Measurements from ENCODE around the gene IDUA.
"Not testable (repeated sequence)": the region's sequence is repeated elsewhere in the genome, so short reads cannot be mapped to it uniquely, and the experiment has no call there.

The IDUA gene

DNA sequence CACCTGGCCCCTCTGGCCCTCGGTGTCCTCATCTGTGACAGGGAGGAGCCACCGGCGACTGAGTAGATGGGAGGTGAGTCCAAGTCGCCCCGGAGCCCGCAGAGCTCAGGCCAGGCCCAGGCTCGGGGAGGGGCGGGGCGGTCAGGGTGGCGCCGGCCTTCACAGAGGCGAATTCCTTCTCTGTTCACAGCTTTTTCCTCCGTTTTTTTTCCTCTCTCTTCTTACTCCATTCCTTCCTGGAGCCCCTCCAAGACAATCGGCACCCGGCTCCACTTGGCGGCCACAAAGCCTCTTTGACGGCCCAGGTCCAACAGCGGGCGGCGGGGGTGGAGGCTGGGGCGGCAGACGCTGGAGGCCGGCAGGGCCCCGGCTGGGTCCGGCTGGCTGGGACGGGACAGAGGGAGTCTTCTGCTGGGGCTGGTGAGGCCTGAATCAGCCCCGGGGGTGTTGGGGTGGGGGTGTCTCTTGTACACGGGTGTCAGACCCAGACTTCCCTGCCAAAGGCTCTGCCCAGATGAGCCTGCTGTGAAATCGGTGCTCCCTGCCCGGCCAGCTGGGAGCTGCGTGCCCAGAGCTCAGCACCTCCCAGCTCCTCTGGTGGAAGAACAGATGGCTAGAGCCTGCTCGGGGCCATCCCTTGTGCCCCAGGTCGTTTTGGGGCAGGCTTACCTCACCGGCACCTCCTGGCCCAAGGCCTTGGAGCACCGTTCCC is 47.2 kb downstream of the IDUA start:
- no peak for DNase-seq

DNA sequence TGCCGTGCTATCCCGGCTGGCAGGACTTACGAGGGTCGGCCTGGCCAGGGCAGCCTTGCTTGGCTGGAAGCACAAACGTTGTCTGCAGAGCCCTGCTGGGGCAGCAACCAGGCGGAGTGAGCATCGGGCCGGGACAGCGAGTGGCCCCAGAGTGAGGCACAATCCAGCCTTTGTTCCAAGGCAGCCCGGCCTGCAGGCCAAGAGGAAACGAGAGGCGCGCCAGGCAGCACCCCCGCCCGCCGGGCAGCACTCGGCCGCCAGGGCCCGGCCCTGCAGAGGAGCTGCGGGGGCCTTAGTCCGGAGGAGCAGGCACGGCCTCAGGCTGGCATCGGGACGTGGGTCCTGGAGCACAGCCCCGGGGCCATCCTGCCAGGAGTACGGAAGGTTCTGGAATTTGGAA is 48.7 kb downstream of the IDUA start:
- DNase-seq = no peak

- no peak for DNase-seq
Observed at GRCh38 chr4:1036095-1036494, 49.3 kb downstream of the IDUA start.

- DNase-seq = no peak
Observed at GRCh38 chr4:1036976-1037810, 50.3 kb downstream of the IDUA start.

GRCh38 chr4:1038948-1039492 is 52.2 kb downstream of the IDUA start:
- no peak for DNase-seq

DNA sequence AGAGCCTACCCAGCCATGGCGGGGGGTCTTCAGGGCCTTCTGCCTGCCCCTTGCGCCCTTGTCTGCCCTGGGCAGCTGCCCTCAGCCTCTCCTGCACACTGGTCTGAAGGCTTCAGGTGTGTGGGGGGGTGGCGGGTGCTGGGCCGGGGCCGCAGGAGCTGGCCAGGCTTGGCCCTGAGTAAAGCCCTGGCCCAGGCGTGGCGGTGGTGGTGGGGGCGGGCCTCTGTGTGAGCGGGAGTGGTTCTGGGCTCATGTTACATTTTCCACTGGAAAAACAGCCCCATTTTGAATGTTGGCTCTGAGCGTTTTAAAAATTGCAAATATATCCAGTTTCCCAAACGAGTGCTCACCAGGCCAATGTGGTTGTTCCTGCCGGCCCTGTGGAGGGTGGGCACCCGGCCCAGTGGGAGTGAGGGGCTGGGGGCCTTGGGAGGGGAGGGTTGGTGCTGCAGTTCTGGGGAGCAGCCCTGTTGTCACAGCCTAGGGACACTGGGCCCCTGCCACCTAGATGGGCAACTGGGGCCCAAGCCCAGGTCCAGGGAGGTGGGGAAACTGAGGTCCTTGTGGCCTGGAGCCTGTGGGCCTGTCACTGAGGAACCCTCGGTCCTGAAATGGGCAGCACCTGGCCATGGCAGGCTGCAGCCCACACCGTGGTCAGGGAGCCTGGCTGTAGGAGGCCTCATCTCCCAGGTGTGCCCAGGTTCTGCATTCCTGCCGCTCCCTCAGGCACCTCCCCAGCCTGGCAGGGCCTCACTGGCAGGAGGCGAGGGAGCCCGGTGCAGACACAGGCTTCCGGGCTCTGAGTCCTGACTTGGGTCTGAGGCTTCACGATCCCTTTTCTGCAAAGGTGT is 52.9 kb downstream of the IDUA start:
- DNase-seq = no peak

DNA sequence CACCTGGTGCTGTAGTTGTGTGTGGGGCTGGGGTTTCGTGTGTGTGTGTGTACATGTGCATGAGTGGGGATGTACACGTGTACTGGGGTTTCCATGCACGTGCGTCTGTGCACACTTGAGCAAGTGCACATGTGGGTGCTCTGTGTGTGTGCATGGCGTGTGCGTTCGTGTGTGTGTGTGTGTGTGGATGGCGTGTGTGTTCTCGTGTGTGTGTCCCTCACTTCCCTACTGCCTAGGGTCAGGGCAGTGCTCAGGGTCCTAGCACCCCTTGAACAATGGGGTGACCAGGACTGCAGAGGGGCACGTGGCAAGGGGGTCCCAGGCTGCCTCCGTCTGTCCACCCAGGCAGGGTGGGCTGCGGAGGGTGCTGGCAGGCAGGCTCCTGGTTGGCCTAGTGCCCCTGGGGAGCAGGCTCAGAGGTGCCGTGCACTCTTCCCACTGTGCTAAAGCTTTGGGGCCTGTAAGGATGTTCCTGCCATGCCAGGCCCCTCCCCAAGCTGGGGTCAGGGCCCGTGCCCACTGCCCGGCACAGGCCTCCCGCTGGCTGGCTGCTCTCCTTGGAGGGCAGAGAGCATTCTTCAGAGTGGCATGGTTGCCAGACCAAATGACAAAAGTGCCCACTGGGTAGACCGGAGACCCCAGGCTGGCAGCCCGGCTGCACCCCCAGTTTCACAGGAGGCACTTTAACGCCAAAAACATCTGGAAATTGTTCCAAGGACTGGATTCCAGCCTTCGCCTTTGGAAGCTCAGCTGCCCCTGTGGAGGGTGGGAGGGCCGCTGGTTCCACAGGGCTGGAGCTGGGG is 53.7 kb downstream of the IDUA start:
- DNase-seq = no peak

- no peak for DNase-seq
Observed at GRCh38 chr4:1041147-1041935, 54.5 kb downstream of the IDUA start.

GRCh38 chr4:1041936-1042330 is 55.1 kb downstream of the IDUA start:
- DNase-seq = no peak

DNA sequence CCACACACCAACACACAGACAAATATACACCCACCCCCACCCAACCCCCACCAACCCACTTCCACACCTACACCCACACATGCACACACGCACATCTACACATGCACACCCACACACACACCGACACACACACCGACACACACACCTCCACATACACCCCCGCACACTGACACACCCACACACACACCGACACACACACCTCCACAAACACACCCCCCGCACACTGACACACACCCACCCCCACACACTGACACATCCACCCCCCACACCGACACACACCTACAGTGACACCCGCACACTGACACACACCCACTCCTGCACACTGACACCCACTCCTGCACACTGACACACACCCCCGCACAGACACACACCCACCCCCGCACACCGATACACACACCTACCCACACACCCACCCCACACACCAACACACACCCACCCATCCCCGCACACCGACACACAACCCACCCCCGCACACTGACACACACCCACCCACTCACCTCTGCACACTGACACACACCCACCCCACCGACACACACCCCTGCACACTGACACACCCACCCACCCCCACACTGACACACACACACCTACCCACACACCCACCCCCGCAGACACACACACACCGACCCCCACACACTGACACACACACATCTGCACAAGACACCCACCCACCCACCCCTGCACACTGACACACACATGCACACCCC is 55.7 kb downstream of the IDUA start:
- DNase-seq = no peak

DNA sequence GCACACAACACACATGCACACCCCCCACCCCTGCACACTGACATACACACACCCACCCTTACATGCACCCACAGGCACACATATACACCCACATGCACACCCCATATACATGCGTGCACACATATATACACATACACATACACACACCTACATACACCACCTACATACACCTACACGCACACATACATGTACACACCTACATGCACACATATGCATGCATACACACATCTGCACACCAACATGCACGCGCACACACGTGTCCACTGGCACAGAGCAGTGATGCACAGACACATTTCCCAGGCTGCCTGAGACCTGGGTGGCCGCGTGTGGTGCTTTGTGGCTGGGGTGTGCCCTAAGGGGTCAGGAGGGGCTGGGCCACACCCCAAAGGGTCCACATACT is 56.3 kb downstream of the IDUA start:
- DNase-seq = no peak

DNA sequence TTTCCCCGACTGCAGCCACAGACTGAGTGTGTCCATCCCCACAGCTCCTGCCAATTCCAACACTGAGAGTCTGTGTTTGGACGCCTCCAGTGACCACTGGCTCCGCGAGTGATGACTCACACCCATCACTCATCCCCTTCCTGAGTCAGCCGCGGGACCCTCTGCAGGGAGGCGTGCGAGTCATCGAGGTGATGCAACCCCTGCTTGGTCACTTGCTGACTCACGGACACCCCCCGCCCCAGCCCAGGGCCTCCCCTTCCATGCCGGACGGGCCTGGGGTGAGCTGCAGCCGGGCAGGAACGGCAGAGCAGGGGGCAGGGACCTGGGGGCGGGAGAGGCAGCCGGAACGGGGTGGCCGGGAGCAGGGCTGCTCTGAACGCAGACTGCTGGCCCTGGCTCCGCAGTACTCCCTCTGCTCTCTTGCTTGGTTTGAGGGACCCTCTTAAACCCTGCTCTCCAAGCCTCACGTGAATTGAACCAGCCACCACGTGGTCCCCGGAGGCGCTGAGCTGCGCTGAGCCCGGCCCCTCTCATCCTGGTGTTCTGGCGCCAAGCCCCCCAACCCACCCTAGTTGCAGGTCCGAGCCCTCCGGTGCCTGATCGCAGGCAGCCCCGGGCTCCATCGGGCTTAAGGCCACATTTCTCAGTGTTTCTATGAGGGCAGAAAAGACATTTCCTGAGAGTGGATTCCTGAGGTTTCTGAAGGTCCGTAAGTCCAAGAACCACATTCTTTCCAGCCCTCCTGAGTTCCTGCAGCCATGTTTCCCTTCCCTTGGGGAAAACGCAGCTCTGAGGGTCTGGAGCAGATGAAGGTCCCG is 57.0 kb downstream of the IDUA start:
- no peak for DNase-seq

DNA sequence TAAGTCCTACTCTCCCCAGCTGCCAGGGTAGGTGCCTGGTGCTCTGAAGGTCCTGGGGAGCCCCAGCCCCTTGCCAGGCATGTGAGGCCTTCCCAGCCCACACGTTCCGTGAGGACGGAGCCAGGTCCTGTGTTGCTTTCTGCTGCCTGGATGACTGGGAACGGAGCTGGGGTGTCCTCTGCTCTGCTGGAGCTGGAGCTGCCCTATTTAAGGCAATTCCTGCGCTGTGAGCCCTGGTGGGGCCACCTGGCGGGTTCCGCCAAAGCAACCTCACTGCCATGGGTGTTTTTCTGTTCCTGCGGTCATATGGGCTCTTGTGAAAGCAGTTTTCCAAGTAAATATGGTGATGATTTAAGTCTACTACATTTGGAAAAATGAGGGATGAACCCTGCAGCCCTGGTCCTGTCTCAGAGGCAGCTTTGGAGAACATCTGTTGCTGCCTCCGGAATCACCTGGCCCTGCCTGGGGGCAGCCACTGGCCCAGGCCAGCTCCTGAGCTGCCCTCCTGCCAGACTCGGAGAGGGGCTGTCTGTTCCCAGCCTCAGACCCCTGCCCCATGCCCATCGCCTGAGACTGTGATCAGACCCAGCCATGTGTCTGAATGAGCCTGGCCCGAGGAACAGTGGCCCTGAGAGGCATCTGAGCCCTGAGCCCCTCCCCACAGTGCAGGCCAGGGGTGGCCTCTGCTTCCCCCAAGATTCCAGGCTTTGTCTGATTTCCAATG is 57.8 kb downstream of the IDUA start:
- no peak for DNase-seq

DNA sequence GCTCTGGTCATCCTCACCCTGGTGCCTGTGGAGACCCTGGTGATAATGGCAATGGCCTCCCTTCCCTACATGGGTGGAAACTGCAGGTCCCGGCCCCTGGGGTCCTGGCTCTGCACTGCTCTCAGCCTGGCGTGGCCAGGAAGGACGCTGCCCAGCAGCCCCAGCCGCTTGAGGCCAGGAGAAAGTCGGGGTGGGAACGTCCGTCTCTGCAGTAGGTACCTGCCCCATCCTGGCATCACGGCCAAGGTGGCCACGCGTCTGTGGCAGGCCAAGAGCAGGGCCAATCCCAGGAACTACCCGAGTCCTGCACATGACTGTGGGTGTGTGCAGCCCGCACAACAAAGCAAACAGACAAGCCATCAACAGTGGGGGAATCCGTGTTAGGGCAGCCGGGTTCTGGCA is 58.4 kb downstream of the IDUA start:
- no peak for DNase-seq

GRCh38 chr4:1045595-1046201 is 58.9 kb downstream of the IDUA start:
- no peak for DNase-seq

DNA sequence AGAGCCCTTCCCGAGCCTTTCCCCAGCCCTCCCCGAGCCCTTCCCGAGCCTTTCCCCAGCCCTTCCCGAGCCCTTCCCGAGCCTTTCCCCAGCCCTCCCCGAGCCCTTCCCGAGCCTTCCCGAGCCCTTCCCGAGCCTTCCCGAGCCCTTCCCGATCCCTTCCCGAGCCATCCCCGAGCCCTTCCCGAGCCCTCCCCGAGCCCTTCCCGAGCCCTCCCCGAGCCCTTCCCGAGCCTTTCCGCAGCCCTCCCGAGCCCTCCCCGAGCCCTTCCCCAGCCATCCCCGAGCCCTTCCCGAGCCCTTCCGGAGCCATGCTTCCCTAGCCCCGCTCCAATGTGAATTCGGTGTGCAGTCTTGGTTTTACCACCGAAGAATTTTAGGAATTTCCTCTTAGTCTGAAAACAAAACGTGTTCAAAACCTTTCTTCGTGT is 59.8 kb downstream of the IDUA start:
- DNase-seq = not testable (repeated sequence)

GRCh38 chr4:1047106-1047975 is 60.5 kb downstream of the IDUA start:
- no peak for DNase-seq

Data from cortex of kidney (tissue), 1 donor.